WTC11 (cell line): ENCODE measurements around the gene CNP.

Source experiments
- HMGXB4 ChIP-seq: sonication (generic); formaldehyde crosslinking; IDR thresholded peaks from 2 replicates; pipeline ENCODE4 v1.8.1; 2023; ENCODE audit warnings: mild to moderate bottlenecking, moderate library complexity, missing genetic modification reagents
- NFE2L1 ChIP-seq: sonication (generic); formaldehyde crosslinking; IDR thresholded peaks from 2 replicates; pipeline ENCODE4 v1.8.1; 2023; ENCODE audit warnings: missing genetic modification reagents
- ZNF423 ChIP-seq: fragments of 250-450 bp; sonication (Bioruptor Pico); IDR thresholded peaks from 2 replicates; pipeline ENCODE4 v2.1.2; 2022; ENCODE audit warnings: mild to moderate bottlenecking, moderate library complexity

- TF ChIP-seq HMGXB4 (CRISPR knock-in tag): no peak
- no peak for TF ChIP-seq ZNF423 (CRISPR knock-in tag)
- no peak for TF ChIP-seq NFE2L1 (CRISPR knock-in tag)
Observed at GRCh38 chr17:41941168-41941567, 25.4 kb upstream of the CNP start.
